ENCODE measurements around the gene KCNG2. TPM values are rescaled to one million over a fixed set of nuclear protein-coding genes. Genes with fewer than 3 reads are reported as not detected.
A peak's percentile ranks its signal among the peaks of the same experiment; 100 is the strongest.

KCNG2 gene
- total RNA-seq, 2 donors from 2014 or later = not detected

DNA sequence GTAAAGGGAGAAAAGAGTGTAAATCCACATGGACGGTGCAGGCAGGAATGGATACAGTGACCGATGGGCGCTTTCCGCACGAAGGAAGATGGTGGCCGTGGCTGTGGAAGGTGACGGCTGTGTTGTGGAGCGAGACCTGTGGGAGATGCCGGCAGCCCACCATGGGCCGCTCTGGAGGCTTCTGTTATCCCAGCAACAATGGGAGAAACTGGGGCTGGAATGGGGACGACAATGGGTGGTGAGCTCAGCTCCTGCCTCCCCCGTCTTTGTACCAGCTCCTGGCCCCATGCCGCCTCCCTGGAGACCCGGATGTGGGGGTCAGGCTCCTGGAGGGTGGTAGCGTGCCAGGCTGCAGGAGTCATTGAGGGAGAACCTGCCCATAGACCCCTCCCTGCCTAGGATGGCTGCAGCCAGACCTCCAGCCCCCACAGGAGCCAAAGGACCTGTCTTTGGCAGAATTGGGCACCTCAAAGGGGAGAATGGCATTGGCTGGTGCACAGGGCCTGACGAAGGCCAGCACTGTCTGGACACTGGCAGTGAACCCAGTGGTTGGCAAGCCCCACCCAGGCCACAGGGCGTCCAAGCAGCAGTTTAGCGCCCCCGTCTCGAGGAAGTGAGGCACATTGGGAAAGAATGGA, 81.1 kb downstream of the KCNG2 start:
- no peaks in the 10 kb centered on the region for H3K9me3 ChIP-seq
- no peaks in the 10 kb centered on the region for H3K36me3 ChIP-seq
- no peak overlapping the region for H3K4me3 ChIP-seq
- no peak overlapping the region for H3K27ac ChIP-seq
- TF ChIP-seq, protein P1, sequence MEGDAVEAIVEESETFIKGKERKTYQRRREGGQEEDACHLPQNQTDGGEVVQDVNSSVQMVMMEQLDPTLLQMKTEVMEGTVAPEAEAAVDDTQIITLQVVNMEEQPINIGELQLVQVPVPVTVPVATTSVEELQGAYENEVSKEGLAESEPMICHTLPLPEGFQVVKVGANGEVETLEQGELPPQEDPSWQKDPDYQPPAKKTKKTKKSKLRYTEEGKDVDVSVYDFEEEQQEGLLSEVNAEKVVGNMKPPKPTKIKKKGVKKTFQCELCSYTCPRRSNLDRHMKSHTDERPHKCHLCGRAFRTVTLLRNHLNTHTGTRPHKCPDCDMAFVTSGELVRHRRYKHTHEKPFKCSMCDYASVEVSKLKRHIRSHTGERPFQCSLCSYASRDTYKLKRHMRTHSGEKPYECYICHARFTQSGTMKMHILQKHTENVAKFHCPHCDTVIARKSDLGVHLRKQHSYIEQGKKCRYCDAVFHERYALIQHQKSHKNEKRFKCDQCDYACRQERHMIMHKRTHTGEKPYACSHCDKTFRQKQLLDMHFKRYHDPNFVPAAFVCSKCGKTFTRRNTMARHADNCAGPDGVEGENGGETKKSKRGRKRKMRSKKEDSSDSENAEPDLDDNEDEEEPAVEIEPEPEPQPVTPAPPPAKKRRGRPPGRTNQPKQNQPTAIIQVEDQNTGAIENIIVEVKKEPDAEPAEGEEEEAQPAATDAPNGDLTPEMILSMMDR (IDR thresholded peaks at IDR 0.05) = no peak
- no peaks in the 10 kb centered on the region for H3K27me3 ChIP-seq
- H3K4me1 ChIP-seq = no peaks in the 10 kb centered on the region
- peak; percentile 38 for DNase-seq (ENCODE audit: low spot score)

DNA sequence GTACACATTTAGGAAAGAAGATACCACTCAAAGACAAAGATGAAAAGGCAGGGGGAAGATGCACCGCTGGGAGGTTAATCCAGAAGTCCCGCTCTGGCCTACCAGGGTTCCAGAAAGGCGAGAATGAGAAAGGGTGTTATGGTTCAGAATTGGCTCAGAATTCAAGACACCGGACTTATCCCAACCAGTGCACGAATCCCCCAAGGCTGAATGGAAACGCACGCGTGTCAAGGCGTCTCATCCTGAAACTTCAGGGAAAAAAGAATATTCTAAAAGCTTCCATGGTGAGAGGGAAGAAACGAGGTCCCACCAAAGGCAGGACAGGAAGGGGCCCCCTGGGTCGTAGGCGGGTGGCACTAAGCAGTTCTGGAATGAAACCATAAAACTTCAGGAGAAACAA, 81.8 kb downstream of the KCNG2 start:
- Histone ChIP-seq H3K27me3 (no peaks in the 10 kb centered on the region), H3K27ac (no peak overlapping the region), H3K4me3 (no peak overlapping the region), H3K4me1 (no peaks in the 10 kb centered on the region), H3K36me3 (no peaks in the 10 kb centered on the region), H3K9me3 (no peaks in the 10 kb centered on the region)
- DNase-seq (ENCODE audit: low spot score) = peak; percentile 43
- TF ChIP-seq, protein P1 (IDR thresholded peaks at IDR 0.05) = no peak

DNA sequence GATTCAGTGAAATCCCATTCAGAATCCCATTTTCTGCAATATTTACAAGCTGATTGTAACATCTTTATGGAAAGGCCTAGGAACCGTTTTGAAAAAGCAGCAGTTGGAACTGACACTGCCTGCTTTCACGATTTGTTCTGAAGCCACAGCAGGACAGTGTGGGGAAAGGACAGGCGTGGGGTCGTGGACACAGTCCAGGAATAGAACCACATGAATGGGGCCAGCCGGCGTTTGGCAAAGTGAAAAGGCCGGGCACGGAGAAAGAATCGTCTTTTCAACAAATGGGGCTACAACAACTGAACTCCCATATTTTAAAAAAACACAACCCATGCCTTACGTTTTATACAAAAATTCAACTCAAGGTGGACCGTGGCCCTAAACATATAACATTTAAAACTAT, 84.0 kb downstream of the KCNG2 start:
- no peaks in the 10 kb centered on the region for H3K9me3 ChIP-seq
- peak; percentile 36 for DNase-seq (ENCODE audit: low spot score)
- H3K27me3 ChIP-seq = no peaks in the 10 kb centered on the region
- no peak overlapping the region for H3K27ac ChIP-seq
- H3K4me1 ChIP-seq = no peaks in the 10 kb centered on the region
- H3K36me3 ChIP-seq = no peaks in the 10 kb centered on the region
- TF ChIP-seq, protein P1 (IDR thresholded peaks at IDR 0.05) = no peak
- no peak overlapping the region for H3K4me3 ChIP-seq

DNA sequence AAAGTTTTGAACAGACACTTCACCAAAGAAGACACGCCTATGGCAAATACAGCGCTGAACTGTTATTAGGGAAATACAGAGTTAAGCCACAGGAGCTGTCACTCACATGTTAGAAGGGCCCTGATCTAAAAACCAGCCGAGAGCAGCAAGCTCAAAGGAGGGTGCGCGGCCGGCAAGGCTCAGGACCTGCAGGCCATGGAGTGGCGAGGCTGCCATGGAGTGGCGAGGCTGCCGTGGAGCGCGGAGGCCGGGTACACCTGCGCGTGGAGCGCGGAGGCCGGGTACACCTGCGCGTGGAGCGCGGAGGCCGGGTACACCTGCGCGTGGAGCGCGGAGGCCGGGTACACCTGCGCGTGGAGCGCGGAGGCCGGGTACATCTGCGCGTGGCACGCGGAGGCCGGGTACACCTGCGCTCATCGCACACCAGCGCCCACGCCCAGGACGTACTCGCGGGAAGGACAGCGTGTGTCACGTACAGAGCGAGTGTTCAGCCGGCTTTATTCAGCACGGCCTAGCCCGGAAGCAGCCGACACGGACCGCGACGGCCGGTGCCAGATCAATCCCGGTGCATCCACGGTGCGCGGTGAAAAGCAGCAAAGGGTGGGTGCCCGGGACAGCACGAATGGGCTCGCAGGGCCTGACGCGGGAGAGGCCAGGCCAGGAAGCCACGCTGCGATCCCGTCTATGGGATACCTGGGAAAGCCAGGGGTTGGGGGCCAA, 84.9 kb downstream of the KCNG2 start:
- peak; percentile 40 for DNase-seq (ENCODE audit: low spot score)

DNA sequence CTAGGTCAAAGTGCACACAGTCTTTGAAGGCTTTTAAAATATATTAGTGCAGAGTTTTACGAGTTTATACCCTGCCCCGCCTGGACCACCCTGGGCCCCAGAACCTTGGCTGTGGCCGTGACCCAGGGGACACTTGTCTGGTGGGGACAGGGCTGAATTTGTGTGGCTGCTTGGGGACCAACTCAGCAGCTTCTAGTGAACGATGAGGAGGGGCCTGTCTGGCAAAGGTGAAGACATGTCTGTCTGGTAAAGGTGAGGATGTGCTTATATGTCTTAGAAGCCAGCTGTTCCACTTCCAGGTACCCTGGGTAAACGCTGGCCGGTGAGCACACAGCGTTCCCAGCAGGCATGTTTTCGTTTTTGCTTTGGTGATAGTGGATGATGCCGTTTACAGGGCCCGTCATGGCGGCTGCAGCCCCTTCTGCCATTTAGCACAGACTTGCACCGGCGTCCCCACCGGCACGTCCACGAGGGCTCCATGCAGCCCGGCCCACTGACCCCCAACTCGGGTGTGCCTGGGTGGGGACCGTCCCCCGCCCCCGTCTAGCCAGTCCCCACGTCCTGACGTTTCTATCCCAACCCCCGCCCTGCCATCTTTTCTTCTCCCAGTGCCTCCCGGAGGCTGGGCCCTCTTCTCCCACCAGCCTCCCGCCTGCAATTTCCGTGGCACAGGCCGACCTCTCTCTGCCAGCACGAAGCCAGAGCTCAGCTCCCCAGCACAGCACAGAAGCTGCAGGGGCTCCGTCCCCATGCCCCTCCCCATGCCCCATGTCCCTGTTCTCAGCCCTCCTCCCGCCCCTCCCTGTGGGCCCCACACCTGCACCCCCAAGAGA, 85.9 kb downstream of the KCNG2 start:
- no peaks in the 10 kb centered on the region for H3K27me3 ChIP-seq
- TF ChIP-seq, protein P1 (IDR thresholded peaks at IDR 0.05) = no peak
- H3K4me1 ChIP-seq = no peaks in the 10 kb centered on the region
- no peak overlapping the region for H3K27ac ChIP-seq
- DNase-seq (ENCODE audit: low spot score) = peak; percentile 34
- no peaks in the 10 kb centered on the region for H3K36me3 ChIP-seq
- no peak overlapping the region for H3K4me3 ChIP-seq
- no peaks in the 10 kb centered on the region for H3K9me3 ChIP-seq

More for the DNA sequence above, 84.9 kb downstream of the KCNG2 start:
- Histone ChIP-seq H3K4me1 (no peaks in the 10 kb centered on the region), H3K27me3 (no peaks in the 10 kb centered on the region), H3K9me3 (no peaks in the 10 kb centered on the region), H3K4me3 (no peak overlapping the region), H3K27ac (no peak overlapping the region), H3K36me3 (no peaks in the 10 kb centered on the region)
- TF ChIP-seq, protein P1 (IDR thresholded peaks at IDR 0.05) = no peak
